Muscle layer of colon (tissue), 2 donors: ENCODE results near the gene IGHMBP2.
"Not testable (repeated sequence)": the region's sequence is repeated elsewhere in the genome, so short reads cannot be mapped to it uniquely, and the experiment has no call there.

Experiments
- H3K27ac ChIP-seq: one replicate; pipeline ENCODE4 v1.7.0; 2013; ENCODE audit warnings: low read depth, mild to moderate bottlenecking, low read length, moderate library complexity
- H3K27me3 ChIP-seq, 2 donors: one replicate each; pipeline ENCODE4 v1.7.0; 2013; ENCODE audit warnings: low read length in 2 of 2, mild to moderate bottlenecking in 2 of 2; ENCODE audit not compliant: insufficient read depth in 2 of 2, control insufficient read depth in 1 of 2
- H3K36me3 ChIP-seq: one replicate; pipeline ENCODE4 v1.7.0; 2013; ENCODE audit warnings: mild to moderate bottlenecking, low read length; ENCODE audit not compliant: insufficient read depth
- H3K4me1 ChIP-seq: one replicate; pipeline ENCODE4 v1.7.0; 2013; ENCODE audit warnings: mild to moderate bottlenecking, low read length; ENCODE audit not compliant: insufficient read depth
- H3K4me3 ChIP-seq, 2 donors: one replicate each; pipeline ENCODE4 v1.7.0; 2013; ENCODE audit warnings: low read length in 2 of 2, low read depth in 1 of 2, mild to moderate bottlenecking in 1 of 2, moderate library complexity in 1 of 2
- H3K9ac ChIP-seq: one replicate; pipeline ENCODE4 v1.7.0; 2013; ENCODE audit warnings: low read length
- H3K9me3 ChIP-seq: one replicate; pipeline ENCODE4 v1.7.0; 2013; ENCODE audit warnings: mild to moderate bottlenecking, low read length
- donor health status: abdominal sarcoma.
- donor health status: Adenocarcinoma of cecum.

The IGHMBP2 gene

GRCh38 chr11:68868221-68868835 is 35.4 kb upstream of the IGHMBP2 start:
- Histone ChIP-seq H3K36me3 (no peaks in the 10 kb centered on the region), H3K9ac (no peak overlapping the region), H3K4me1 (peaks cover 7% of the 10 kb centered on the region), H3K27me3 (no peaks in the 10 kb centered on the region), H3K9me3 (no peaks in the 10 kb centered on the region), H3K27ac (no peak overlapping the region), H3K4me3 (no peak overlapping the region)

GRCh38 chr11:68870470-68870869 is 33.2 kb upstream of the IGHMBP2 start:
- H3K4me3 ChIP-seq: peak overlapping the region; percentile 26 to 55
- no peaks in the 10 kb centered on the region for H3K36me3 ChIP-seq
- H3K4me1 ChIP-seq: peaks cover 7% of the 10 kb centered on the region
- H3K9me3 ChIP-seq: no peaks in the 10 kb centered on the region
- no peak overlapping the region for H3K27ac ChIP-seq
- H3K27me3 ChIP-seq: no peaks in the 10 kb centered on the region
- H3K9ac ChIP-seq: no peak overlapping the region

GRCh38 chr11:68872216-68873003 is 31.3 kb upstream of the IGHMBP2 start:
- Histone ChIP-seq H3K27me3 (no peaks in the 10 kb centered on the region), H3K36me3 (no peaks in the 10 kb centered on the region), H3K9ac (no peak overlapping the region), H3K4me1 (peaks cover 7% of the 10 kb centered on the region), H3K27ac (no peak overlapping the region), H3K9me3 (no peaks in the 10 kb centered on the region), H3K4me3 (no peak overlapping the region)

GRCh38 chr11:68878022-68878421 is 25.7 kb upstream of the IGHMBP2 start:
- Histone ChIP-seq H3K36me3 (no peaks in the 10 kb centered on the region), H3K27me3 (no peaks in the 10 kb centered on the region), H3K27ac (no peak overlapping the region), H3K4me1 (no peaks in the 10 kb centered on the region), H3K9me3 (no peaks in the 10 kb centered on the region), H3K9ac (no peak overlapping the region), H3K4me3 (no peak overlapping the region)

- no peak overlapping the region for H3K27ac ChIP-seq
- no peaks in the 10 kb centered on the region for H3K36me3 ChIP-seq
- H3K9ac ChIP-seq: no peak overlapping the region
- no peaks in the 10 kb centered on the region for H3K27me3 ChIP-seq
- no peak overlapping the region for H3K4me3 ChIP-seq
- no peaks in the 10 kb centered on the region for H3K9me3 ChIP-seq
- no peaks in the 10 kb centered on the region for H3K4me1 ChIP-seq
These were observed 22.8 kb upstream of the IGHMBP2 start for GRCh38 chr11:68880851-68881250.

GRCh38 chr11:68881320-68881719 is 22.4 kb upstream of the IGHMBP2 start:
- Histone ChIP-seq H3K4me3 (no peak overlapping the region), H3K4me1 (no peaks in the 10 kb centered on the region), H3K27ac (no peak overlapping the region), H3K9ac (no peak overlapping the region), H3K9me3 (no peaks in the 10 kb centered on the region), H3K27me3 (no peaks in the 10 kb centered on the region), H3K36me3 (no peaks in the 10 kb centered on the region)

- H3K4me1 ChIP-seq: no peaks in the 10 kb centered on the region
- H3K36me3 ChIP-seq: no peaks in the 10 kb centered on the region
- H3K4me3 ChIP-seq: no peak overlapping the region
- no peak overlapping the region for H3K27ac ChIP-seq
- H3K9me3 ChIP-seq: no peaks in the 10 kb centered on the region
- no peaks in the 10 kb centered on the region for H3K27me3 ChIP-seq
- H3K9ac ChIP-seq: no peak overlapping the region
These were observed 21.3 kb upstream of the IGHMBP2 start for GRCh38 chr11:68882391-68882790.

- not testable (repeated sequence) for H3K9me3 ChIP-seq, H3K36me3 ChIP-seq, H3K9ac ChIP-seq, H3K4me3 ChIP-seq, H3K4me1 ChIP-seq, H3K27ac ChIP-seq, H3K27me3 ChIP-seq
These were observed 18.9 kb upstream of the IGHMBP2 start for GRCh38 chr11:68884827-68885226.

- no peak overlapping the region for H3K4me3 ChIP-seq
- peaks cover 4% of the 10 kb centered on the region for H3K4me1 ChIP-seq
- H3K27me3 ChIP-seq: no peaks in the 10 kb centered on the region
- H3K9ac ChIP-seq: no peak overlapping the region
- peaks cover 21% of the 10 kb centered on the region for H3K36me3 ChIP-seq
- H3K9me3 ChIP-seq: no peaks in the 10 kb centered on the region
- no peak overlapping the region for H3K27ac ChIP-seq
These were observed 13.7 kb upstream of the IGHMBP2 start for GRCh38 chr11:68889948-68890446.

- peaks cover 4% of the 10 kb centered on the region for H3K4me1 ChIP-seq
- no peak overlapping the region for H3K9ac ChIP-seq
- H3K9me3 ChIP-seq: no peaks in the 10 kb centered on the region
- H3K27ac ChIP-seq: no peak overlapping the region
- no peak overlapping the region for H3K4me3 ChIP-seq
- no peaks in the 10 kb centered on the region for H3K27me3 ChIP-seq
- H3K36me3 ChIP-seq: peaks cover 25% of the 10 kb centered on the region
These were observed 13.0 kb upstream of the IGHMBP2 start for GRCh38 chr11:68890490-68891231.

GRCh38 chr11:68891351-68891948 is 12.2 kb upstream of the IGHMBP2 start:
- Histone ChIP-seq H3K9ac (no peak overlapping the region), H3K36me3 (peaks cover 33% of the 10 kb centered on the region), H3K4me3 (no peak overlapping the region), H3K9me3 (no peaks in the 10 kb centered on the region), H3K27ac (no peak overlapping the region), H3K4me1 (peaks cover 4% of the 10 kb centered on the region), H3K27me3 (no peaks in the 10 kb centered on the region)
